K562 (cell line): ENCODE results near the gene MYMX. TPM values are rescaled to one million over a fixed set of nuclear protein-coding genes. Genes with fewer than 3 reads are reported as not detected.
A peak's percentile ranks its signal among the peaks of the same experiment; 100 is the strongest.

ENCODE experiments used
- HBP1 ChIP-seq: fragments of 450-650 bp; formaldehyde crosslinking; IDR thresholded peaks from 2 replicates; pipeline ENCODE4 v1.4.0; 2022; ENCODE audit warnings: missing genetic modification characterization
- HDGF ChIP-seq: fragments of 450-650 bp; IDR thresholded peaks from 2 replicates; pipeline ENCODE4 v1.6.1; 2016
- MAFG ChIP-seq: fragments of 450-650 bp; conservative IDR thresholded peaks from 2 replicates; pipeline ENCODE4 v1.6.1; 2016; ENCODE audit warnings: missing genetic modification characterization, missing compliant biosample characterization
- MBD1 ChIP-seq: fragments of 250-450 bp; sonication (Bioruptor Pico); IDR thresholded peaks from 2 replicates; pipeline ENCODE4 v1.8.0; 2022; ENCODE audit warnings: inconsistent platforms
- MEF2D ChIP-seq: conservative IDR thresholded peaks from 2 replicates; pipeline ENCODE4 v1.6.1; 2016; ENCODE audit warnings: low read depth, missing genetic modification characterization, missing compliant biosample characterization
- MLX ChIP-seq, 2 experiments: fragments of 450-650 bp in 1 of 2; sonication (generic) in 1 of 2; formaldehyde crosslinking; conservative IDR thresholded peaks; 2 replicates each; pipeline versions ENCODE4 v1.4.0 to v1.8.1; 2020 to 2022; ENCODE audit warnings: mild to moderate bottlenecking in 1 of 2, missing genetic modification reagents in 1 of 2
- NFRKB ChIP-seq: fragments of 450-650 bp; IDR thresholded peaks from 2 replicates; pipeline ENCODE4 v1.6.1; 2016; ENCODE audit warnings: low read depth
- NFYB ChIP-seq: IDR thresholded peaks from 2 replicates; pipeline ENCODE4 v1.6.1; 2011; ENCODE audit warnings: mild to moderate bottlenecking, moderate library complexity; ENCODE audit not compliant: insufficient read length; ENCODE audit errors: extremely low read depth
- NR0B1 ChIP-seq: fragments of 450-650 bp; IDR thresholded peaks from one replicate; pipeline ENCODE4 v1.6.1; 2018; ENCODE audit warnings: mild to moderate bottlenecking, moderate library complexity; ENCODE audit not compliant: partially characterized antibody
- RFX5 ChIP-seq: IDR thresholded peaks from 2 replicates; pipeline ENCODE4 v1.6.1; 2011; ENCODE audit warnings: low read depth, mild to moderate bottlenecking, improper control_type of control experiment, low read length
- SREBF1 ChIP-seq: fragments of 150-350 bp; IDR thresholded peaks from 2 replicates; pipeline ENCODE4 v1.6.1; 2014; ENCODE audit warnings: antibody characterized with exemption, low read depth, low read length, borderline replicate concordance
- TAF1 ChIP-seq: IDR thresholded peaks from 2 replicates; pipeline ENCODE4 v1.6.1; 2011; ENCODE audit warnings: mild to moderate bottlenecking, low read length, moderate library complexity; ENCODE audit not compliant: insufficient read depth, control insufficient read depth, severe bottlenecking; ENCODE audit errors: extremely low read depth
- THRAP3 ChIP-seq: fragments of 450-650 bp; IDR thresholded peaks from 2 replicates; pipeline ENCODE4 v1.6.1; 2016; ENCODE audit warnings: mild to moderate bottlenecking, inconsistent platforms, borderline replicate concordance
- TSHZ1 ChIP-seq: fragments of 250-450 bp; sonication (Bioruptor Pico); IDR thresholded peaks from 2 replicates; pipeline ENCODE4 v1.4.0; 2020; ENCODE audit warnings: mild to moderate bottlenecking, moderate library complexity
- ZNF282 ChIP-seq: sonication (generic); formaldehyde crosslinking; IDR thresholded peaks from 2 replicates; pipeline ENCODE4 v1.8.1; 2023; ENCODE audit warnings: missing genetic modification reagents
- ZNF431 ChIP-seq: sonication (generic); formaldehyde crosslinking; IDR thresholded peaks from 2 replicates; pipeline ENCODE4 v1.8.0; 2022; ENCODE audit warnings: mild to moderate bottlenecking, missing genetic modification reagents
- ZNF830 ChIP-seq: fragments of 250-450 bp; sonication (Bioruptor Pico); IDR thresholded peaks from 2 replicates; pipeline ENCODE4 v1.5.0; 2021; ENCODE audit warnings: mild to moderate bottlenecking
- polyA plus RNA-seq, 8 experiments: library from polyadenylated mRNA; depleted of rRNA in 4 of 8; stranded (reverse) in 5 of 8; unstranded in 3 of 8; fragments of >200 nt; fragmentation: Nextera tagmentation in 2 of 8; fragmentation: Illumina TruSeq in 1 of 8; extraction: Ambion mirVana in 2 of 8; extraction: Trizol in 1 of 8; gene quantifications; 2 replicates each; pipeline versions ENCODE4 v1.2.1 to v1.2.3, GENCODE V29; 2011 to 2014; ENCODE audit warnings: inconsistent platforms in 1 of 8, missing spikeins in 1 of 8
- total RNA-seq, 7 experiments: library from RNA; depleted of rRNA in 6 of 7; stranded (reverse); fragments of >200 nt in 6 of 7; fragmentation: Illumina TruSeq in 2 of 7; extraction: Trizol in 2 of 7; gene quantifications; 2 replicates each; pipeline versions ENCODE4 v1.2.1 to v1.2.3, GENCODE V29; 2011 to 2021; ENCODE audit warnings: low replicate concordance in 1 of 7

The MYMX gene
- total and polyA plus RNA-seq, 9 of the 15 experiments (the other 6 are each of a cell fraction or from before 2014, with no cell fraction given) = 0.12 TPM; not detected in 8

GRCh38 chr6:44226368-44227147, 9.8 kb downstream of the MYMX start (continued):
- TF ChIP-seq TSHZ1 (no peak), TAF1 (no peak), MLX (CRISPR knock-in tag; conservative IDR thresholded peaks at IDR 0.05) (no peak), NFYB (no peak), NFRKB (no peak), NR0B1 (no peak), HBP1 (peak; percentile 80; the same call in 1 of the 2 replicates), ZNF282 (CRISPR knock-in tag) (no peak), HDGF (peak; percentile 88), SREBF1 (no peak), MEF2D (tag) (no peak), MBD1 (no peak), RFX5 (no peak), ZNF431 (CRISPR knock-in tag) (no peak), MAFG (tag) (no peak), THRAP3 (no peak), ZNF830 (CRISPR knock-in tag) (no peak)
